ENCODE data around the gene ZBTB32.

The ZBTB32 gene

GRCh38 chr19:35716801-35717664 lies 12.7 kb downstream of the ZBTB32 start:
- Histone ChIP-seq H3K27me3 (0 out of 2 replicates have a peak, but pooled peaks cover 3% of the 10 kb centered on the region), H3K4me3 (ENCODE audit: low read depth, low read length) (peak overlapping the region; percentile 79), H3K4me1 (no peaks in the 10 kb centered on the region; the same call in 1 of the 2 replicates), H3K36me3 (peaks cover 16% of the 10 kb centered on the region), H3K9me3 (no peaks in the 10 kb centered on the region)
- DNase-seq: peak; percentile 98
- TF ChIP-seq CTCF (IDR thresholded peaks at IDR 0.05; ENCODE audit: low read depth, low read length): peak; percentile 80

DNA sequence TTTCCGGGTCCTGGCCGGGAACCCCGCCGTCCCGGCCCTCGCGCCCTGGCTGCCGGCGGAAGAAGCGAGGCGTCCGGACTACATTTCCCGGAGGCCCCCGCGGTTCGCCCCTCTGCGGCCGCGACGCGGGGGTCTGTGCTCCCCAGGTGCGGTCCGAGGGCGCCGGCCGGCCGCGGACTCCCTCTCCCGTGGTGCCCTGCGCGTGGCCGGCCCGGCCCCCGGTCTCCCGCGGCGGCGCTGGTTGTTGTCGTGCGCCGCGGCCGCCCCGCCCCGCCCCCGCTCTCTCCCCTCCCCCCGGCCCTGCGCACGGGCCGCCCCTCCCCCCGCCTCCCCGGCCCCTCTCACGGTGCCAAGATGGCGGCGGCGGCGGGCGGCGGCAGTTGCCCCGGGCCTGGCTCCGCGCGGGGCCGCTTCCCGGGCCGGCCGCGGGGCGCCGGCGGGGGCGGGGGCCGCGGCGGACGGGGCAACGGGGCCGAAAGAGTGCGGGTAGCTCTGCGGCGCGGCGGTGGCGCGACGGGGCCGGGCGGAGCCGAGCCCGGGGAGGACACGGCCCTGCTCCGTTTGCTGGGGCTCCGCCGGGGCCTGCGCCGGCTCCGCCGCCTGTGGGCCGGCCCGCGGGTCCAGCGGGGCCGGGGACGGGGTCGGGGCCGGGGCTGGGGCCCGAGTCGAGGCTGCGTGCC lies 13.4 kb downstream of the ZBTB32 start, which contains the start of gene KMT2B:
Gene KMT2B, plus strand, starts transcription at position 339 of the 680 bp plus-strand sequence. Its CDS starts 16 bp downstream, at position 355.
- Histone ChIP-seq H3K4me1 (no peaks in the 10 kb centered on the region; the same call in 1 of the 2 replicates), H3K4me3 (ENCODE audit: low read depth, low read length) (peak within 1 kb of the TSS; percentile 87), H3K27me3 (no peaks in the 10 kb centered on the region), H3K9me3 (no peaks in the 10 kb centered on the region), H3K36me3 (peaks cover 24% of the 10 kb centered on the region)
- TF ChIP-seq CTCF (IDR thresholded peaks at IDR 0.05; ENCODE audit: low read depth, low read length): no peak
- DNase-seq: no peak

DNA sequence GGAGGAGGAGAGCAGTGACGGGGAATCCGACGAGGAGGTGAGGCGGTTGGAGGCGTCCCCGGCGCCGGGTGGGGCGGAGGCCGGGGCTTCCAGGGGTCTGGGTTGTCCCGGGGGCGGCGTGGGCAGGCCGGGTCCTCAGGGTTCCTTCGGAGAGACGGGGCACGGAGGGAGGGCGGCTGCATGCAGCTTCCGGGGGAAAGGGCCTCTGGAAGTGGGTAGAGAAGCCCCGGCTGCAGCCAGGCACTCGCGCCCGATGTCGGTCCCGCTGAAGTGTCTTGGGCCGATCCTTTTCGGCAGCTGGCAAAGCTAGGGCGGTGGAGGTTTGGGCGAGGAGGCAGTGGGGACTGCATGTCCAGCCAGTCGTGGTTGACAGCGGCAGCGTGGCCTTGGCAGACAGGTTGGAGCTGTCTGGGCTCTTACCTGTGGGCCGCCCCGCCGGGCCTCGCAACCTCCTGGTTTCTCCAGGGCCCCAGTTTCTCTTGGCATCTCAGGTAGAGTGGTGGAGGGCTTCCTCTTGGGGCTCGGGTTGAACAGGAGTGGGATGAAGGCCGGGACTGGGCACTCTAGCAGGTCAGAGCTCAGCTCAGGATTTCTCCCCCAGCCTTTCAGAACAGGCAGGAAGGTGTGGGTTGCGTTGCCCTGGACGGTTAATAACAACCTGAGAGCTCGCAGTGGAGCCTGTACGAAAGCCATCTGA lies 14.1 kb downstream of the ZBTB32 start:
- TF ChIP-seq CTCF (IDR thresholded peaks at IDR 0.05; ENCODE audit: low read depth, low read length): no peak
- Histone ChIP-seq H3K4me1 (no peaks in the 10 kb centered on the region; the same call in 1 of the 2 replicates), H3K36me3 (peaks cover 31% of the 10 kb centered on the region), H3K27me3 (no peaks in the 10 kb centered on the region), H3K9me3 (no peaks in the 10 kb centered on the region), H3K4me3 (ENCODE audit: low read depth, low read length) (peak overlapping the region; percentile 87)
- DNase-seq: peak; percentile 43

DNA sequence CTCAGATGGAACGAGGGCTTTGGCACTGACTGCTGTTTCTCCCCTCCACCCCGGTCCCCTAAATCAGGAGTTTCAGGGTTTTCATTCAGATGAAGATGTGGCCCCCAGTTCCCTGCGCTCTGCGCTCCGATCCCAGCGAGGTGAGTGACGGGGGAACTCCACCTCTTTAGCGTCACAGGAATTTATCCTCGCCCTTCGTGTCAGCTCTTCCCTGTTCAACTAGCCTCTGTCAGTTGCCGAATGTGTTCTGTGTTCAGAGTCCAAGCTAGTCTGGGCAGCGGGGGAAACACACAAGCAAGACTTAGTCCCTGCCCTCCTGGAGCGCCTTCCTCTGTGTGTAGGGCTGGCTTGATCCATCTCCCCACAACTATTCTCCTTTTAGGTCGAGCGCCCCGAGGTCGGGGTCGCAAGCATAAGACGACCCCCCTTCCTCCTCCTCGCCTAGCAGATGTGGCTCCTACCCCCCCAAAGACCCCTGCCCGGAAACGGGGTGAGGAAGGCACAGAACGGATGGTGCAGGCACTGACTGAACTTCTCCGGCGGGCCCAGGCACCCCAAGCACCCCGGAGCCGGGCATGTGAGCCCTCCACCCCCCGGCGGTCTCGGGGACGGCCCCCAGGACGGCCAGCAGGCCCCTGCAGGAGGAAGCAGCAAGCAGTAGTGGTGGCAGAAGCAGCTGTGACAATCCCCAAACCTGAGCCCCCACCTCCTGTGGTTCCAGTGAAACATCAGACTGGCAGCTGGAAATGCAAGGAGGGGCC lies 15.2 kb downstream of the ZBTB32 start:
- no peak for TF ChIP-seq CTCF (IDR thresholded peaks at IDR 0.05; ENCODE audit: low read depth, low read length)
- Histone ChIP-seq H3K27me3 (no peaks in the 10 kb centered on the region), H3K36me3 (peaks cover 41% of the 10 kb centered on the region), H3K4me1 (no peaks in the 10 kb centered on the region), H3K9me3 (no peaks in the 10 kb centered on the region), H3K4me3 (ENCODE audit: low read depth, low read length) (peak overlapping the region; percentile 87)
- DNase-seq: no peak

DNA sequence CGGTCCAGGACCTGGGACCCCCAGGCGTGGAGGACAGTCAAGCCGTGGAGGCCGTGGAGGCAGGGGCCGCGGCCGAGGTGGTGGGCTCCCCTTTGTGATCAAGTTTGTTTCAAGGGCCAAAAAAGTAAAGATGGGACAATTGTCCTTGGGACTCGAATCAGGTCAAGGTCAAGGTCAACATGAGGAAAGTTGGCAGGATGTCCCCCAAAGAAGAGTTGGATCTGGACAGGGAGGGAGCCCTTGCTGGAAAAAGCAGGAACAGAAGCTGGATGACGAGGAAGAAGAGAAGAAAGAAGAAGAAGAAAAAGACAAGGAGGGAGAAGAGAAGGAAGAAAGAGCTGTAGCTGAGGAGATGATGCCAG lies 15.8 kb downstream of the ZBTB32 start:
- no peak for TF ChIP-seq CTCF (IDR thresholded peaks at IDR 0.05; ENCODE audit: low read depth, low read length)
- H3K9me3 ChIP-seq: no peaks in the 10 kb centered on the region
- no peak overlapping the region for H3K4me3 ChIP-seq (ENCODE audit: low read depth, low read length)
- no peak for DNase-seq
- no peaks in the 10 kb centered on the region for H3K4me1 ChIP-seq
- H3K27me3 ChIP-seq: no peaks in the 10 kb centered on the region
- H3K36me3 ChIP-seq: peaks cover 47% of the 10 kb centered on the region

All from BE2C (cell line).